HL-60 (cell line): ENCODE results near the gene MAPK10.

Experiments
- DNase-seq, 2 experiments: peaks; one replicate each; pipeline ENCODE4 v3.0.0-alpha.2; 2010 to 2020; ENCODE audit warnings: low read depth in 1 of 2, low spot score in 1 of 2
- H3K27ac ChIP-seq: fragments of 250-450 bp; sonication (Bioruptor Pico); replicated peaks from 2 replicates; pipeline ENCODE4 v1.5.1; 2020; ENCODE audit warnings: mild to moderate bottlenecking, moderate library complexity
- H3K27me3 ChIP-seq: fragments of 250-450 bp; sonication (Bioruptor Pico); 2 replicates; pipeline ENCODE4 v1.5.1; 2021; ENCODE audit warnings: mild to moderate bottlenecking, moderate library complexity; ENCODE audit not compliant: insufficient read depth, poor library complexity, severe bottlenecking
- H3K4me3 ChIP-seq: replicated peaks from 2 replicates; pipeline ENCODE4 v1.5.1; 2011; ENCODE audit warnings: mild to moderate bottlenecking, control low read depth, low read length; ENCODE audit not compliant: insufficient read depth
- CTCF ChIP-seq: IDR thresholded peaks from one replicate; pipeline ENCODE4 v1.5.1; 2011; ENCODE audit warnings: low read length, control low read depth, inconsistent platforms; ENCODE audit not compliant: insufficient read depth
- GABPA ChIP-seq: IDR thresholded peaks from 2 replicates; pipeline ENCODE4 v1.6.1; 2012; ENCODE audit warnings: low read depth
- POLR2AphosphoS5 ChIP-seq: IDR thresholded peaks from 2 replicates; pipeline ENCODE4 v1.6.1; 2012; ENCODE audit warnings: low read depth
- REST ChIP-seq: IDR thresholded peaks from 2 replicates; pipeline ENCODE4 v1.6.1; 2012; ENCODE audit warnings: low read depth; ENCODE audit not compliant: insufficient replicate concordance
- SPI1 ChIP-seq: IDR thresholded peaks from 2 replicates; pipeline ENCODE4 v1.6.1; 2012; ENCODE audit warnings: low read depth, mild to moderate bottlenecking, borderline replicate concordance

The MAPK10 gene

GRCh38 chr4:86326400-86326799 is 33.5 kb downstream of the MAPK10 start:
- no peaks in the 10 kb centered on the region for H3K27me3 ChIP-seq
- no peak overlapping the region for H3K27ac ChIP-seq
- H3K4me3 ChIP-seq, result no peak overlapping the region
- TF ChIP-seq REST (no peak), CTCF (no peak), GABPA (no peak), POLR2AphosphoS5 (no peak), SPI1 (no peak)
- DNase-seq, result no peak

DNA sequence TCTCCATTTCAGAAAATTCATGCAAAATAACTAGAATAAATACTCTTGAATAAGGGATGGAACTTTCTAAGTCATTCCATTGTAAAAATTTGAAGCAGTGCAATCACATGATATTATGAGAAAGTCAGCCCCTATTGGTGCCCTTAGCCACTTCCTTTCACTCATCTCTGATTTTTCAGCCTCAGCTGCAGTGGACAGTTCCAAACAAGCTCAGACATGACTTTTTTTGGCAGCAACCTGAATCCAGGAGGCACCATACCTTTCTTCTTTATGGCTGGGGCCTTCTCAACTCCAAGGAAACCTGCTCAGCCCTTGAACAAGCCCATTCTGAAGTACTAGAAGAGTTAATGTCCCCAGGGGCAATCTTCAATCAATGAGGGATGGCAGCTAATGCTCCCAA is 40.5 kb downstream of the MAPK10 start:
- Histone ChIP-seq H3K27me3 (no peaks in the 10 kb centered on the region), H3K27ac (no peak overlapping the region), H3K4me3 (no peak overlapping the region)
- no peak for DNase-seq
- no peak for TF ChIP-seq CTCF

GRCh38 chr4:86315579-86315978 is 44.3 kb downstream of the MAPK10 start:
- DNase-seq, result no peak
- Histone ChIP-seq H3K27ac (no peak overlapping the region), H3K4me3 (no peak overlapping the region), H3K27me3 (no peaks in the 10 kb centered on the region)
- TF ChIP-seq SPI1 (no peak), REST (no peak), POLR2AphosphoS5 (no peak), GABPA (no peak), CTCF (no peak)

GRCh38 chr4:86313656-86314055 is 46.2 kb downstream of the MAPK10 start:
- no peaks in the 10 kb centered on the region for H3K27me3 ChIP-seq
- no peak overlapping the region for H3K4me3 ChIP-seq
- DNase-seq, result no peak
- TF ChIP-seq GABPA (no peak), CTCF (no peak), REST (no peak), SPI1 (no peak), POLR2AphosphoS5 (no peak)
- H3K27ac ChIP-seq, result no peak overlapping the region
